Measurements from ENCODE around the gene RNF144B.

GRCh38 chr6:18447552-18447951, 60.4 kb downstream of the RNF144B start:
- TF ChIP-seq CTCF (IDR thresholded peaks at IDR 0.05): no peak
- no peak for TF ChIP-seq POLR2AphosphoS5 (IDR thresholded peaks at IDR 0.05)

Measured in stomach (tissue), 4 donors.